ENCODE data around the gene ASF1B.

DNA sequence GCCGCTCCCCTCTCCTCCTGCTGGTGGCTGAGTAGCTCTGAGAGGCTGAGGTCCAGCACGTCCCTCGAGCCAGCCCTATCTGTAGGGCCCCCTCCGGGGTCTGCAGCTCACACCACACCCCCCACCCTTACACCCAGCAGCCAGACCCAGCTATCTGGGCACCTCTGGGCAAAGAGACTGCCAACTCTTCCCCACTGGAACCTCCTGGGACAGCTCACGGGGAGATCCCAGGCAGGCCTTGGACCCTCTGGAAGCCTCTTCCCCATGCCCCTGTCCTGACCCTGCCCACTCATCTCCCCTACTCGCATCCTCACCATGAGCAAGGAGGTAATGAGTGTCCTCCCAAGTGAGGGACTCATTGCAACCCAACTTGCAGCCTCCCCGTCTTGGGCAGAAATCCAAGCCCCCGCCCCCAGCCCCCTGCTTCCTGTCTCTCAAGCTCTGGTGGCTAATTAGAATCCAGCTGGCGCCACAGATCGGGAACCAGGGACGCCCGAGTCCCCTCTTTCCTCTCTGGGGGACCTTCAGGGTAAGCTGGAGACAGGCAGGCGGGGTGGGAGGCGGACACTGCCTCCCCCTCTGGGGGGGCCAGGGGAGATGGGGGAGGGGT lies 47.5 kb upstream of the ASF1B start:
- no peak for TF ChIP-seq POLR2A (IDR thresholded peaks at IDR 0.05; ENCODE audit: low read length)
- no peak for TF ChIP-seq GATA1 (IDR thresholded peaks at IDR 0.05; ENCODE audit: low read depth, low read length)
